GM13977 (cell line): Measurements from ENCODE around the gene MST1.

Experiments
- DNase-seq: peaks from one replicate; pipeline ENCODE4 v3.0.0; 2012; ENCODE audit warnings: low spot score
- CTCF ChIP-seq: IDR thresholded peaks from 2 replicates; pipeline ENCODE4 v1.5.1; 2012; ENCODE audit warnings: mild to moderate bottlenecking, control low read depth; ENCODE audit not compliant: insufficient read depth; ENCODE audit errors: extremely low read depth, missing control alignments
- in situ Hi-C: fragments of 300-500 bp; cut with MboI; formaldehyde crosslinking; loops from one replicate; pipeline ENCODE4 v1.12.0; 2022; ENCODE audit warnings: low sequenced_read_pairs, low pct_unique_long_range_greater_than_20kb, mixed read lengths, inconsistent platforms; ENCODE audit not compliant: unreplicated experiment

MST1 gene

DNA sequence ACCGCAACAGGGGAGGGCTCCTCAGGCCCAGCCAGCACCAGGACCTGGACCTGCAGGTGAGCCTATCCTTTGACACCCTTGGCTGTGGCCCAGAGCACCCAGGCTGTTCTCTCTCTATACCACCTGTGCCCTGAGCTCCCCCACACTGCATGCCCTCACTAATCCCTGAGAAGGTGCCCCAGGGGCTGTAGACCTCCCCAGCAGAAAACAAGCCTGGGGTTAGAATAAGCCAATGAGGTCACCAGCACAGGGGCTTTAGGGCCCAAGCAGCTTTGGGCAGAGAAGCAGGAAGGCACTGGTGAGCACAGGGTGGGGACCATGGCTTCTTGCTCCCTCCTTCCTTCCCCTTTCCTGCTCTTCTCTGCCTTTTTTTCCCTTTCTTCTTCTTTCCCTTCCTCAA lies 25.4 kb downstream of the MST1 start:
- DNase-seq: no peak
- no peak for TF ChIP-seq CTCF
- in situ Hi-C loops: no loop called here

DNA sequence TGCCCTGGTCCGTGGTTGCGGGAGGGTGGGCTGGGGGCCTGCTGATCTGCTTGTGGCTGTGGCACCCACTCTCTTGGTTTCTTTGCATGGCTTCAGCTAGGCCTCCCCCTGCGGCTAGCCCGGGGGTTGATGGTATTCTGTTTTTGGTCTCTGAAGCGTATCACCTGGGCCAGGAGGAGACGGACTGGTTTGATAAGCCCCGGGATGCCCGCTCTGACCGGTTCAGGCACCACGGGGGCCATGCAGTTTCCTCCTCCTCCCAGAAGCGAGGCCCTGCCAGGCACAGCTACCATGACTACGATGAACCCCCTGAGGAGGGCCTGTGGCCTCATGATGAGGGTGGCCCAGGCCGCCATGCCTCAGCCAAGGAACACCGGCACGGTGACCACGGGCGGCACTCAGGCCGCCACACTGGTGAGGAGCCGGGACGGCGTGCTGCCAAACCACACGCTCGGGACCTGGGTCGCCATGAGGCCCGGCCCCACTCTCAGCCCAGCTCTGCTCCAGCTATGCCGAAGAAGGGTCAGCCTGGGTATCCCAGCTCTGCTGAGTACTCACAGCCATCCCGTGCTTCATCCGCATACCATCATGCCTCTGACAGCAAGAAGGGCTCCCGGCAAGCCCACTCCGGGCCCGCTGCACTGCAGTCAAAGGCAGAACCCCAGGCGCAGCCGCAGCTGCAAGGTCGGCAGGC lies 26.4 kb downstream of the MST1 start:
- no peak for TF ChIP-seq CTCF
- in situ Hi-C loops: no loop called here

DNA sequence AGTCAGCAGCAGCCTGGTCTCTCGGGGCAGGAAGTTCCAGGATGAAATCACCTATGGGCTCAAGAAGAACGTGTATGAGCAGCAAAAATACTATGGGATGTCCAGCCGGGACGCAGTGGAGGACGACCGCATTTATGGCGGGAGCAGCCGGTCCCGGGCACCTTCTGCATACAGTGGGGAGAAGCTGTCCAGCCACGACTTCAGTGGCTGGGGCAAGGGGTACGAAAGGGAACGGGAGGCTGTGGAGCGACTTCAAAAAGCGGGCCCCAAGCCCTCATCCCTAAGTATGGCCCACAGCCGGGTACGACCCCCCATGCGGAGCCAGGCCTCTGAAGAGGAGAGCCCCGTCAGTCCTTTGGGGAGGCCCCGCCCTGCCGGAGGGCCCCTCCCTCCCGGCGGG lies 27.3 kb downstream of the MST1 start:
- no peak for DNase-seq
- TF ChIP-seq CTCF: no peak
- in situ Hi-C loops: no loop called here

More for the DNA sequence above, 26.4 kb downstream of the MST1 start:
- no peak for DNase-seq

- no peak for DNase-seq
- in situ Hi-C loops: no loop called here
- TF ChIP-seq CTCF: no peak
These were observed 28.0 kb downstream of the MST1 start for GRCh38 chr3:49661281-49661680.

GRCh38 chr3:49659756-49660155 lies 29.5 kb downstream of the MST1 start:
- DNase-seq: no peak
- in situ Hi-C loops: no loop called here
- TF ChIP-seq CTCF: no peak

- no peak for DNase-seq
- in situ Hi-C loops: no loop called here
- no peak for TF ChIP-seq CTCF
These were observed 30.6 kb downstream of the MST1 start for GRCh38 chr3:49658711-49659110.
